Keratinocyte (primary cell): Measurements from ENCODE around the gene IRGQ. TPM values are rescaled to one million over a fixed set of nuclear protein-coding genes. Genes with fewer than 3 reads are reported as not detected.

ENCODE experiments used
- DNase-seq: peaks from one replicate; pipeline ENCODE4 v3.0.0-alpha.2; 2011; ENCODE audit warnings: low read depth, missing footprints, low spot score
- FAIRE-seq: peaks from 2 replicates; lab custom pipeline; 2011; peaks lifted over from hg19 to GRCh38; lab: Jason Lieb, UNC
- H2AFZ ChIP-seq: 2 replicates; pipeline ENCODE4 v1.6.0; 2012; ENCODE audit warnings: low read length, control low read depth, inconsistent platforms; ENCODE audit not compliant: control insufficient read depth
- H3K27ac ChIP-seq: 2 replicates; pipeline ENCODE4 v1.5.1; 2011; ENCODE audit warnings: low read length; ENCODE audit not compliant: control insufficient read depth, insufficient read depth
- H3K27me3 ChIP-seq: 3 replicates; pipeline ENCODE4 v1.6.0; 2011; ENCODE audit warnings: low read length; ENCODE audit not compliant: control insufficient read depth, insufficient read depth; ENCODE audit errors: extremely low read depth
- H3K36me3 ChIP-seq, 2 experiments: 2 replicates in 1 of 2; 3 replicates in 1 of 2; pipeline ENCODE4 v1.5.1; 2011; ENCODE audit warnings: low read length in 2 of 2, mild to moderate bottlenecking in 1 of 2; ENCODE audit not compliant: control insufficient read depth in 2 of 2, insufficient read depth in 2 of 2; ENCODE audit errors: extremely low read depth in 1 of 2
- H3K4me1 ChIP-seq: 3 replicates; pipeline ENCODE4 v1.5.1; 2011; ENCODE audit warnings: low read length; ENCODE audit not compliant: control insufficient read depth, insufficient read depth; ENCODE audit errors: extremely low read depth
- H3K4me2 ChIP-seq: 3 replicates; pipeline ENCODE4 v1.6.0; 2011; ENCODE audit warnings: low read depth, low read length; ENCODE audit not compliant: control insufficient read depth, insufficient read depth; ENCODE audit errors: extremely low read depth
- H3K4me3 ChIP-seq, 3 experiments: fragments of 200-600 bp in 1 of 3; sonication (generic) in 1 of 3; 2 replicates in 2 of 3; 3 replicates in 1 of 3; pipeline ENCODE4 v1.5.1; 2011 to 2016; ENCODE audit warnings: low read length in 3 of 3, mild to moderate bottlenecking in 3 of 3, control low read depth in 2 of 3, inconsistent platforms in 1 of 3, low read depth in 1 of 3, mixed read lengths in 1 of 3, mixed run types in 1 of 3, moderate library complexity in 1 of 3; ENCODE audit not compliant: control insufficient read depth in 2 of 3, insufficient read depth in 2 of 3; ENCODE audit errors: extremely low read depth in 1 of 3
- H3K79me2 ChIP-seq: 2 replicates; pipeline ENCODE4 v1.6.0; 2012; ENCODE audit warnings: low read length; ENCODE audit not compliant: control insufficient read depth, insufficient read depth
- H3K9ac ChIP-seq: 3 replicates; pipeline ENCODE4 v1.6.0; 2011; ENCODE audit warnings: low read length; ENCODE audit not compliant: control insufficient read depth, insufficient read depth; ENCODE audit errors: extremely low read depth
- H3K9me1 ChIP-seq: 3 replicates; pipeline ENCODE4 v1.6.0; 2011; ENCODE audit warnings: low read length; ENCODE audit not compliant: control insufficient read depth, insufficient read depth; ENCODE audit errors: extremely low read depth
- H3K9me3 ChIP-seq: 2 replicates; pipeline ENCODE4 v1.5.1; 2012; ENCODE audit warnings: low read depth, low read length; ENCODE audit not compliant: control insufficient read depth
- H4K20me1 ChIP-seq: 3 replicates; pipeline ENCODE4 v1.6.0; 2011; ENCODE audit warnings: low read length; ENCODE audit not compliant: control insufficient read depth, insufficient read depth; ENCODE audit errors: extremely low read depth
- EZH2 ChIP-seq: IDR thresholded peaks from one replicate; pipeline ENCODE4 v1.6.1; 2012; ENCODE audit warnings: inconsistent platforms, mild to moderate bottlenecking, low read length, moderate library complexity
- dilution Hi-C: fragments of 300-500 bp; cut with MboI; formaldehyde crosslinking; loops from one replicate; pipeline ENCODE4 v1.7.0; 2020; ENCODE audit warnings: low sequenced_read_pairs; ENCODE audit not compliant: extremely low pct_ligation_motif_present
- polyA plus RNA-seq, 5 experiments: library from polyadenylated mRNA; depleted of rRNA in 3 of 5; stranded (reverse) in 3 of 5; stranded (forward) in 1 of 5; unstranded in 1 of 5; fragments of >200 nt; gene quantifications; 1 replicate in 1 of 5; 2 replicates in 3 of 5; 3 replicates in 1 of 5; pipeline versions ENCODE4 v1.2.1 to v1.2.3, GENCODE V29; 2011 to 2012; ENCODE audit warnings: missing spikeins in 2 of 5, low read depth in 1 of 5, low replicate concordance in 1 of 5
- TF ChIP-seq, protein P1 (sequence below), 3 experiments: IDR thresholded peaks in 1 of 3; conservative IDR thresholded peaks in 1 of 3; optimal IDR thresholded peaks in 1 of 3; 2 replicates in 2 of 3; 3 replicates in 1 of 3; pipeline versions ENCODE3 to v1.5.1; 2011; ENCODE audit warnings: low read length in 3 of 3, mild to moderate bottlenecking in 3 of 3, moderate library complexity in 2 of 3, control low read depth in 1 of 3, inconsistent platforms in 1 of 3; ENCODE audit not compliant: insufficient read depth in 2 of 3; ENCODE audit errors: extremely low read depth in 1 of 3

The IRGQ gene
- polyA plus RNA-seq, 1 donor (not counting 4 experiments of a cell fraction or from before 2014, with no cell fraction given), result 12.9 TPM

DNA sequence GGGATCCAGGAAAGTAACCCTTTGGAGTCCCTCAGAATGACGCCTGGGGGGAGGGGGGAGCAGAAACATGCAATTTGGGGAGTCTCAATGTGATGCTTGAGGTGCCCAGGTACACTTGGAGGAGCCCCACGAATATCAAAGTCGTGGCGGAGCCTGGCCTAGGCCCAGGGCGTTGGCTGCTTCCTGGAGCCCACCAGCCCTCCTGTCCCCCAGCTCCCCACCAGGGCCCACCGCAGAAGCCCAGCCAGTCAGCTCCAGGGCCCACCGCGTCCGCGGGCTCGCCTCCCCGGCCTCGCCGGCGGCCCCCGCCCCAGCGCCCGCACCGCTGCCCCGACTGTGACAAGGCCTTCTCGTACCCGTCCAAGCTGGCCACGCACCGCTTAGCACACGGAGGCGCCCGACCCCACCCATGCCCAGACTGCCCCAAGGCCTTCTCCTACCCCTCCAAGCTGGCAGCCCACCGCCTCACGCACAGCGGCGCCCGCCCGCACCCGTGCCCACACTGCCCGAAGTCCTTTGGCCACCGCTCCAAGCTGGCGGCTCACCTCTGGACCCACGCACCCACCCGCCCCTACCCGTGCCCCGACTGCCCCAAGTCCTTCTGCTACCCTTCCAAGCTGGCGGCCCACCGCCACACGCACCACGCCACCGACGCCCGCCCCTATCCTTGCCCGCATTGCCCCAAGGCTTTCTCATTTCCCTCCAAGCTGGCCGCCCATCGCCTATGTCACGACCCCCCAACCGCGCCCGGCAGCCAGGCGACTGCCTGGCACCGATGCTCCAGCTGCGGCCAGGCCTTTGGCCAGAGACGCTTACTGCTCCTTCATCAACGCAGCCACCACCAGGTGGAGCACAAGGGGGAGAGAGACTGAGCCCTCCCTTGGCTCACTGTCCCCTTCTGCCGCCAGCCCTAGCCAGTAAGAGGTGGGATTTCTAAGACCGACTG is 60.8 kb downstream of the IRGQ start:
- FAIRE-seq (no peak), DNase-seq (no peak)
- H4K20me1 ChIP-seq, result no peaks in the 10 kb centered on the region
- TF ChIP-seq, protein P1, sequence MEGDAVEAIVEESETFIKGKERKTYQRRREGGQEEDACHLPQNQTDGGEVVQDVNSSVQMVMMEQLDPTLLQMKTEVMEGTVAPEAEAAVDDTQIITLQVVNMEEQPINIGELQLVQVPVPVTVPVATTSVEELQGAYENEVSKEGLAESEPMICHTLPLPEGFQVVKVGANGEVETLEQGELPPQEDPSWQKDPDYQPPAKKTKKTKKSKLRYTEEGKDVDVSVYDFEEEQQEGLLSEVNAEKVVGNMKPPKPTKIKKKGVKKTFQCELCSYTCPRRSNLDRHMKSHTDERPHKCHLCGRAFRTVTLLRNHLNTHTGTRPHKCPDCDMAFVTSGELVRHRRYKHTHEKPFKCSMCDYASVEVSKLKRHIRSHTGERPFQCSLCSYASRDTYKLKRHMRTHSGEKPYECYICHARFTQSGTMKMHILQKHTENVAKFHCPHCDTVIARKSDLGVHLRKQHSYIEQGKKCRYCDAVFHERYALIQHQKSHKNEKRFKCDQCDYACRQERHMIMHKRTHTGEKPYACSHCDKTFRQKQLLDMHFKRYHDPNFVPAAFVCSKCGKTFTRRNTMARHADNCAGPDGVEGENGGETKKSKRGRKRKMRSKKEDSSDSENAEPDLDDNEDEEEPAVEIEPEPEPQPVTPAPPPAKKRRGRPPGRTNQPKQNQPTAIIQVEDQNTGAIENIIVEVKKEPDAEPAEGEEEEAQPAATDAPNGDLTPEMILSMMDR (optimal IDR thresholded peaks at IDR 0.05 in 1 of 3, IDR thresholded peaks at IDR 0.05 in 1 of 3, conservative IDR thresholded peaks at IDR 0.05 in 1 of 3; ENCODE audit: extremely low read depth in 1 of 3, insufficient read depth in 2 of 3, low read length in 3 of 3), result peak; percentile 42 to 76 (median 63)
- TF ChIP-seq EZH2, result no peak
- H3K79me2 ChIP-seq, result no peaks in the 10 kb centered on the region
- no peak overlapping the region for H3K4me3 ChIP-seq
- no peaks in the 10 kb centered on the region for H3K27me3 ChIP-seq
- H2AFZ ChIP-seq, result no peak overlapping the region
- no peaks in the 10 kb centered on the region for H3K9me3 ChIP-seq
- no peaks in the 10 kb centered on the region for H3K9me1 ChIP-seq
- H3K4me1 ChIP-seq, result peaks cover 16% of the 10 kb centered on the region
- peaks cover 0 to 2% of the 10 kb centered on the region in 2 experiments for H3K36me3 ChIP-seq
- dilution Hi-C loops, result no loop called here
- no peak overlapping the region for H3K27ac ChIP-seq
- H3K9ac ChIP-seq, result no peak overlapping the region
- H3K4me2 ChIP-seq, result no peak overlapping the region

Other genes with a start within 250 kb of the IRGQ start
- gene CD177, start 242.4 kb downstream of the IRGQ start, polyA plus RNA-seq, result 1.1 to 1.7 TPM (median 1.2 TPM) in 3 replicates
- 0.18 TPM in 1 of 3 replicates, not detected in the others for gene TEX101, start 181.2 kb downstream of the IRGQ start, polyA plus RNA-seq
- gene LYPD3, start 130.5 kb downstream of the IRGQ start, polyA plus RNA-seq, result 163 to 303 TPM (median 166 TPM) in 3 replicates
- gene PHLDB3, start 91.4 kb downstream of the IRGQ start, polyA plus RNA-seq, result 6.1 to 9.8 TPM (median 6.7 TPM) in 3 replicates
- gene ETHE1, start 68.9 kb downstream of the IRGQ start, polyA plus RNA-seq, result 234 to 301 TPM (median 245 TPM) in 3 replicates
- gene ZNF575, start 62.9 kb downstream of the IRGQ start, polyA plus RNA-seq, result 0.05 to 0.22 TPM (median 0.06 TPM) in 3 replicates
- 16.3 to 17.5 TPM (median 16.8 TPM) in 3 replicates for gene XRCC1, start 20.6 kb downstream of the IRGQ start, polyA plus RNA-seq
- 14.5 to 19.2 TPM (median 16.0 TPM) in 3 replicates for gene PINLYP, start 20.3 kb downstream of the IRGQ start, polyA plus RNA-seq
- 6.4 to 10.6 TPM (median 8.3 TPM) in 3 replicates for gene ZNF576, start 461 bp upstream of the IRGQ start, polyA plus RNA-seq
- 0.02 to 0.03 TPM (median 0.03 TPM) in 3 replicates for gene SRRM5, start 16.0 kb upstream of the IRGQ start, polyA plus RNA-seq
- gene ZNF428, start 23.5 kb upstream of the IRGQ start, polyA plus RNA-seq, result 13.9 to 15.8 TPM (median 15.0 TPM) in 3 replicates
- gene CADM4, start 43.7 kb upstream of the IRGQ start, polyA plus RNA-seq, result 3.0 to 4.4 TPM (median 4.3 TPM) in 3 replicates
- gene PLAUR, start 74.0 kb upstream of the IRGQ start, polyA plus RNA-seq, result 50.8 to 64.3 TPM (median 56.2 TPM) in 3 replicates
- not detected in 3 replicates for gene IRGC, start 119.9 kb upstream of the IRGQ start, polyA plus RNA-seq
- gene SMG9, start 158.8 kb upstream of the IRGQ start, polyA plus RNA-seq, result 12.1 to 15.6 TPM (median 14.8 TPM) in 3 replicates
- 9.8 to 15.5 TPM (median 10.5 TPM) in 3 replicates for gene KCNN4, start 184.8 kb upstream of the IRGQ start, polyA plus RNA-seq
- 4.0 to 8.8 TPM (median 4.2 TPM) in 3 replicates for gene LYPD5, start 206.3 kb upstream of the IRGQ start, polyA plus RNA-seq
- 3.5 to 7.7 TPM (median 5.7 TPM) in 3 replicates for gene ZNF283, start 231.2 kb upstream of the IRGQ start, polyA plus RNA-seq